Mammary epithelial cell (primary cell): Measurements from ENCODE around the gene NR2C2.

Source experiments
- EZH2 ChIP-seq: IDR thresholded peaks from 2 replicates; pipeline ENCODE4 v1.6.1; 2012; ENCODE audit warnings: low read length, inconsistent platforms, borderline replicate concordance
- TF ChIP-seq, protein P1 (sequence below), 2 donors: IDR thresholded peaks in 1 of 2; conservative IDR thresholded peaks in 1 of 2; 2 replicates each; pipeline ENCODE4 v1.5.1; 2011 to 2012; ENCODE audit warnings: inconsistent platforms in 2 of 2, low read length in 2 of 2, mild to moderate bottlenecking in 2 of 2, control low read depth in 1 of 2, low read depth in 1 of 2; ENCODE audit not compliant: insufficient read depth in 1 of 2; ENCODE audit errors: extremely low read depth in 1 of 2

DNA sequence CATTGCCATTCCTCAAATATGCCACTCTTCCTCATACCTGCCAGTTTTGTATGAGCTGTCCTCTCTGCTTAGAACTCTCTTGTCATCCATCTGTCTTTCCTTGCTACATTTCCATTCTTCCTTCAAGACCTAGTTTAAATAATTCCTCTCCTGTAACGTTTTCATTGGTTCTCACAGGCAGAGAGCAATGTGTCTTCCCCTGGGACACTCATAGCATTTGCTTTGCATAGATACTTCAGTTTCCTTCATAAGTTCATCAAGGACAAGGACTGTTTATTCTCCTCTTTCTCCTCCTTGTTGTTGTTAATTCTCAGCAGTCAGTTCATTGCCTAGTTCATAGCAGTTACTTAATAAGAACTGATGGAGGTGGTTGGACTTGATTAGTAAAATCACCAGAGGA lies 10.5 kb downstream of the NR2C2 start:
- TF ChIP-seq, protein P1, sequence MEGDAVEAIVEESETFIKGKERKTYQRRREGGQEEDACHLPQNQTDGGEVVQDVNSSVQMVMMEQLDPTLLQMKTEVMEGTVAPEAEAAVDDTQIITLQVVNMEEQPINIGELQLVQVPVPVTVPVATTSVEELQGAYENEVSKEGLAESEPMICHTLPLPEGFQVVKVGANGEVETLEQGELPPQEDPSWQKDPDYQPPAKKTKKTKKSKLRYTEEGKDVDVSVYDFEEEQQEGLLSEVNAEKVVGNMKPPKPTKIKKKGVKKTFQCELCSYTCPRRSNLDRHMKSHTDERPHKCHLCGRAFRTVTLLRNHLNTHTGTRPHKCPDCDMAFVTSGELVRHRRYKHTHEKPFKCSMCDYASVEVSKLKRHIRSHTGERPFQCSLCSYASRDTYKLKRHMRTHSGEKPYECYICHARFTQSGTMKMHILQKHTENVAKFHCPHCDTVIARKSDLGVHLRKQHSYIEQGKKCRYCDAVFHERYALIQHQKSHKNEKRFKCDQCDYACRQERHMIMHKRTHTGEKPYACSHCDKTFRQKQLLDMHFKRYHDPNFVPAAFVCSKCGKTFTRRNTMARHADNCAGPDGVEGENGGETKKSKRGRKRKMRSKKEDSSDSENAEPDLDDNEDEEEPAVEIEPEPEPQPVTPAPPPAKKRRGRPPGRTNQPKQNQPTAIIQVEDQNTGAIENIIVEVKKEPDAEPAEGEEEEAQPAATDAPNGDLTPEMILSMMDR (conservative IDR thresholded peaks at IDR 0.05 in 1 of 2, IDR thresholded peaks at IDR 0.05 in 1 of 2; ENCODE audit: extremely low read depth in 1 of 2, insufficient read depth in 1 of 2, low read depth in 1 of 2, low read length in 2 of 2), result no peak
- TF ChIP-seq EZH2, result no peak
